ENCODE data around the gene H3-3A. TPM values are rescaled to one million over a fixed set of nuclear protein-coding genes. Genes with fewer than 3 reads are reported as not detected.

Gene H3-3A
- total and polyA plus RNA-seq, 2 donors (not counting 1 experiment from before 2014, with no cell fraction given): 86.2 to 312 TPM

DNA sequence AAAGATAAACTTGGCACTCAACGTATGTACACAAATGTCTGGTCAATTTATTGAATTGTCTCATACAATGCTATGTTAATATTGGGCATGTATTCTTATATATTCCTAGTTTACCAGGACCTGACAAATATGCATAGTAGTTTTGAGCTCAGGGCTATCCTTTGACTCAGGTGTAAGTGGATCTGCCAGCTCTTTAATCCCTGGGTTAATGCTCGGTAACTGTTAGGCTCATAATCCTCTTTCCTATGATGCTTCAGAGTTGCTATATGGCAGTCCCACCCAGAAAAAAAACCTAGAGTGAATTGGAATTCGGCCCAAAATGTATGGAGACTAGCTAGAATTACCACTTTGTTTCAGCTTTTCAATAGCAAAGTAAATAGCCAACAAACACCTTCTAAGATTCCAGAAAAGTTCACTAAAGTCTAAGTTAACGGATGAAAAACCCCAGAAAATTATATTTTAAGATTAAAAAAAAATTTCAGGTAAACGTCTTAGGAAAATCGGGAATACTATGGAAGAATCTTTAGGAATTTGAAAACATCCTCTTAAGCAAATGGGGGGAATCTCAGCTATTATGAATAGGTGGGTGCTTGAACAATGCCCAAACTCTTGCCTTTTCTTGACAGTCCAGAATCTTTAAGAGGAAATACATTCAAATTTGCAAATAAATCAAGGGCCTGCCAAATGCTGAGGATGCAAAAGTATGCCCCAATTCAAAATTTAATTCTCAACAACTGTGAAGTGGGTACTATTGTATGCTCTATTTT is 10.9 kb downstream of the H3-3A start:
- H4K20me1 ChIP-seq (ENCODE audit: control insufficient read depth, extremely low read depth, insufficient read depth, low read length): no peaks in the 10 kb centered on the region
- no peak overlapping the region for H3K9ac ChIP-seq (ENCODE audit: insufficient read depth, low read length)
- no peak for DNase-seq (ENCODE audit: low read depth in 2 of 2)
- no peaks in the 10 kb centered on the region for H3K9me3 ChIP-seq (ENCODE audit: control insufficient read depth, insufficient read depth, low read depth, low read length)
- no peak for TF ChIP-seq EZH2 (IDR thresholded peaks at IDR 0.05; ENCODE audit: low read length, missing control alignments)
- no peak for TF ChIP-seq CTCF (conservative IDR thresholded peaks at IDR 0.05 in 1 of 2, IDR thresholded peaks at IDR 0.05 in 1 of 2; ENCODE audit: low read depth in 1 of 2, low read length in 2 of 2)
- no peak overlapping the region for H3K27ac ChIP-seq (ENCODE audit: insufficient read depth, low read length)
- H3K4me3 ChIP-seq (replicated peaks in 1 of 4; ENCODE audit: control extremely low read depth in 1 of 4, insufficient read depth in 1 of 4, low read depth in 3 of 4, low read length in 4 of 4): no peak overlapping the region
- no peaks in the 10 kb centered on the region for H3K27me3 ChIP-seq (ENCODE audit: control insufficient read depth, insufficient read depth, low read length)
- peaks cover 9% of the 10 kb centered on the region for H3K79me2 ChIP-seq (ENCODE audit: control insufficient read depth, insufficient read depth, low read length)
- peaks cover 5% of the 10 kb centered on the region for H3K36me3 ChIP-seq (ENCODE audit: control insufficient read depth, insufficient read depth, low read length)
- no peak overlapping the region for H2AFZ ChIP-seq (ENCODE audit: low read length)
- H3K4me1 ChIP-seq (ENCODE audit: control insufficient read depth, extremely low read depth, insufficient read depth, low read length): no peaks in the 10 kb centered on the region
- H3K4me2 ChIP-seq (ENCODE audit: extremely low read depth, insufficient read depth, low read length): no peak overlapping the region

- no peak for DNase-seq (ENCODE audit: low read depth in 2 of 2)
- peaks cover 5% of the 10 kb centered on the region for H3K36me3 ChIP-seq (ENCODE audit: control insufficient read depth, insufficient read depth, low read length)
These were observed 11.5 kb downstream of the H3-3A start for GRCh38 chr1:226074046-226074445.

DNA sequence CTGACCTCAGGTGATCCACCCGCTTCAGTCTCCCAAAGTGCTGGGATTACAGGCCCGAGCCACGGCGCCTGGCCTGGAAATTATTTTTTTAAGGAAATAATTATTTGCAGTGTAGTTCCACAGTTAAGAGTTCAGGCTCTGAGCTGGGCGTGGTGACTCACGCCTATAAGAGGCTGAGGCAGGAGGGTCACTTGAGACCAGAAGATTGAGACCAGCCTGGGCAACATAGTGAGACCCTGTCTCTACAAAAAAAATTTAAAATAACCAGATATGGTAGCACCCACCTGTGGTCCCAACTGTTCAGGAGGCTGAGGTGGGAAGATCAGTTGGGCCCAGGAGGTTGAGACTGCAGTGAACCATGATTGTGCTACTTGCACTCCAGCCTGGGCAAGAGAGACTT is 13.9 kb downstream of the H3-3A start:
- H3K27ac ChIP-seq (ENCODE audit: insufficient read depth, low read length): no peak overlapping the region
- TF ChIP-seq EZH2 (IDR thresholded peaks at IDR 0.05; ENCODE audit: low read length, missing control alignments) (no peak), CTCF (conservative IDR thresholded peaks at IDR 0.05 in 1 of 2, IDR thresholded peaks at IDR 0.05 in 1 of 2; ENCODE audit: low read depth in 1 of 2, low read length in 2 of 2) (no peak)
- H3K4me3 ChIP-seq (replicated peaks in 1 of 4; ENCODE audit: control extremely low read depth in 1 of 4, insufficient read depth in 1 of 4, low read depth in 3 of 4, low read length in 4 of 4): no peak overlapping the region
- H3K79me2 ChIP-seq (ENCODE audit: control insufficient read depth, insufficient read depth, low read length): no peaks in the 10 kb centered on the region
- H3K4me1 ChIP-seq (ENCODE audit: control insufficient read depth, extremely low read depth, insufficient read depth, low read length): no peaks in the 10 kb centered on the region
- peaks cover 5% of the 10 kb centered on the region for H3K36me3 ChIP-seq (ENCODE audit: control insufficient read depth, insufficient read depth, low read length)
- H3K9me3 ChIP-seq (ENCODE audit: control insufficient read depth, insufficient read depth, low read depth, low read length): no peaks in the 10 kb centered on the region
- no peak overlapping the region for H3K9ac ChIP-seq (ENCODE audit: insufficient read depth, low read length)
- no peaks in the 10 kb centered on the region for H3K27me3 ChIP-seq (ENCODE audit: control insufficient read depth, insufficient read depth, low read length)
- no peak overlapping the region for H3K4me2 ChIP-seq (ENCODE audit: extremely low read depth, insufficient read depth, low read length)
- DNase-seq (ENCODE audit: low read depth in 2 of 2): no peak
- no peak overlapping the region for H2AFZ ChIP-seq (ENCODE audit: low read length)
- no peaks in the 10 kb centered on the region for H4K20me1 ChIP-seq (ENCODE audit: control insufficient read depth, extremely low read depth, insufficient read depth, low read length)

More at GRCh38 chr1:226074046-226074445, 11.5 kb downstream of the H3-3A start:
- Histone ChIP-seq H2AFZ (ENCODE audit: low read length) (no peak overlapping the region), H4K20me1 (ENCODE audit: control insufficient read depth, extremely low read depth, insufficient read depth, low read length) (no peaks in the 10 kb centered on the region), H3K27me3 (ENCODE audit: control insufficient read depth, insufficient read depth, low read length) (no peaks in the 10 kb centered on the region), H3K27ac (ENCODE audit: insufficient read depth, low read length) (no peak overlapping the region), H3K4me3 (replicated peaks in 1 of 4; ENCODE audit: control extremely low read depth in 1 of 4, insufficient read depth in 1 of 4, low read depth in 3 of 4, low read length in 4 of 4) (no peak overlapping the region), H3K9ac (ENCODE audit: insufficient read depth, low read length) (no peak overlapping the region), H3K4me1 (ENCODE audit: control insufficient read depth, extremely low read depth, insufficient read depth, low read length) (no peaks in the 10 kb centered on the region), H3K9me3 (ENCODE audit: control insufficient read depth, insufficient read depth, low read depth, low read length) (no peaks in the 10 kb centered on the region), H3K79me2 (ENCODE audit: control insufficient read depth, insufficient read depth, low read length) (peaks cover 5% of the 10 kb centered on the region), H3K4me2 (ENCODE audit: extremely low read depth, insufficient read depth, low read length) (no peak overlapping the region)
- TF ChIP-seq EZH2 (IDR thresholded peaks at IDR 0.05; ENCODE audit: low read length, missing control alignments) (no peak), CTCF (conservative IDR thresholded peaks at IDR 0.05 in 1 of 2, IDR thresholded peaks at IDR 0.05 in 1 of 2; ENCODE audit: low read depth in 1 of 2, low read length in 2 of 2) (no peak)
